Peyer's patch (tissue), 4 donors: ENCODE measurements around the gene AOAH.

Experiments
- POLR2A ChIP-seq, 2 donors: fragments of 450-650 bp; IDR thresholded peaks; one replicate each; pipeline ENCODE4 v1.5.1; 2017; ENCODE audit warnings: antibody characterized with exemption in 2 of 2, mild to moderate bottlenecking in 2 of 2, moderate library complexity in 2 of 2
- TF ChIP-seq, protein P1 (sequence below), 6 experiments: fragments of 450-650 bp in 4 of 6; fragments of 200-600 bp in 2 of 6; sonication (generic) in 1 of 6; IDR thresholded peaks; one replicate each; pipeline ENCODE4 v1.5.1; 2017 to 2019; ENCODE audit warnings: antibody characterized with exemption in 6 of 6, mild to moderate bottlenecking in 3 of 6, moderate library complexity in 1 of 6

DNA sequence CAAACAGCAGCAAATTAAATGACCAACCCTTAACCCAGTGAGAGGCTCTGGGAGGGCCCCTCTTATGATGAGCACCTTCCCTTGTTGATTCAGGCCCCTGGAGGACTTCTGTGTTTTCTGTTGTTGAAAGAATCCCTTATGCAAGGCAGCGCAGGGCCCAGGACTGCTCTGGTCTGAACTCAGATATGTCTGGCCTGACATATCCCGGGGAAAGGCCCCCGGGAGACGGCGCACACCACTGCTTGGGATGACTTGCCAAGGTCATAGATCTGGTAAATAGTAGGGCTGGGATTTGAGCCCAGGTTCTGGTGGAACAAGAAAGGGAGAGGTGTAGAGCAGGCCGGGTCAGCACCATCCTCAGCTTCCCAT is 124.0 kb downstream of the AOAH start:
- TF ChIP-seq, protein P1, sequence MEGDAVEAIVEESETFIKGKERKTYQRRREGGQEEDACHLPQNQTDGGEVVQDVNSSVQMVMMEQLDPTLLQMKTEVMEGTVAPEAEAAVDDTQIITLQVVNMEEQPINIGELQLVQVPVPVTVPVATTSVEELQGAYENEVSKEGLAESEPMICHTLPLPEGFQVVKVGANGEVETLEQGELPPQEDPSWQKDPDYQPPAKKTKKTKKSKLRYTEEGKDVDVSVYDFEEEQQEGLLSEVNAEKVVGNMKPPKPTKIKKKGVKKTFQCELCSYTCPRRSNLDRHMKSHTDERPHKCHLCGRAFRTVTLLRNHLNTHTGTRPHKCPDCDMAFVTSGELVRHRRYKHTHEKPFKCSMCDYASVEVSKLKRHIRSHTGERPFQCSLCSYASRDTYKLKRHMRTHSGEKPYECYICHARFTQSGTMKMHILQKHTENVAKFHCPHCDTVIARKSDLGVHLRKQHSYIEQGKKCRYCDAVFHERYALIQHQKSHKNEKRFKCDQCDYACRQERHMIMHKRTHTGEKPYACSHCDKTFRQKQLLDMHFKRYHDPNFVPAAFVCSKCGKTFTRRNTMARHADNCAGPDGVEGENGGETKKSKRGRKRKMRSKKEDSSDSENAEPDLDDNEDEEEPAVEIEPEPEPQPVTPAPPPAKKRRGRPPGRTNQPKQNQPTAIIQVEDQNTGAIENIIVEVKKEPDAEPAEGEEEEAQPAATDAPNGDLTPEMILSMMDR (IDR thresholded peaks at IDR 0.05): no peak
- no peak for TF ChIP-seq POLR2A (IDR thresholded peaks at IDR 0.05)
